Activated CD4-positive, alpha-beta T cell treated with anti-CD3 and anti-CD28 coated beads for 36 hours (primary cell): ENCODE measurements around the gene ZNF682. TPM values are rescaled to one million over a fixed set of nuclear protein-coding genes. Genes with fewer than 3 reads are reported as not detected.
"Not testable (repeated sequence)": the region's sequence is repeated elsewhere in the genome, so short reads cannot be mapped to it uniquely, and the experiment has no call there.

Source experiments
- ATAC-seq: fragments of 200-7000 bp; cut with Tn5 transposase; one replicate; pipeline ENCODE4 v1.10.0; 2021; ENCODE audit warnings: mild to moderate bottlenecking, moderate library complexity
- CTCF ChIA-PET: fragments of 350-600 bp; sonication (Branson Sonifier 250); formaldehyde crosslinking; loops from one replicate; lab custom pipeline; 2021; ENCODE audit warnings: antibody characterized with exemption; lab: Charles Lee
- POLR2A ChIA-PET: fragments of 350-600 bp; sonication (Branson Sonifier 250); formaldehyde crosslinking; loops from one replicate; lab custom pipeline; 2021; ENCODE audit warnings: antibody characterized with exemption, inconsistent platforms; lab: Charles Lee
- DNase-seq: peaks from one replicate; pipeline ENCODE4 v3.0.0-alpha.2; 2020
- H3K27ac Mint-ChIP-seq: one replicate; pipeline ENCODE4 v1.8.0; 2021; ENCODE audit warnings: mixed read lengths
- H3K27me3 Mint-ChIP-seq: one replicate; pipeline ENCODE4 v1.8.0; 2021; ENCODE audit warnings: mixed read lengths
- H3K36me3 Mint-ChIP-seq: one replicate; pipeline ENCODE4 v1.8.0; 2021; ENCODE audit warnings: low read depth, mixed read lengths
- H3K4me1 Mint-ChIP-seq: one replicate; pipeline ENCODE4 v1.8.0; 2021; ENCODE audit warnings: mixed read lengths
- H3K4me3 Mint-ChIP-seq: one replicate; pipeline ENCODE4 v1.8.0; 2021; ENCODE audit warnings: mild to moderate bottlenecking, moderate library complexity, mixed read lengths
- H3K9me3 Mint-ChIP-seq: one replicate; pipeline ENCODE4 v1.8.0; 2021; ENCODE audit warnings: low read depth, mixed read lengths
- intact Hi-C, 2 experiments: fragments of 100-400 bp; cut with DNase I in 1 of 2; cut with micrococcal nuclease in 1 of 2; formaldehyde crosslinking; loops; one replicate each; pipeline versions ENCODE4 v1.14.2 to v1.15.1; 2022 to 2024; cut with DNase I, micrococcal nuclease
- total RNA-seq, 2 experiments: library from RNA; stranded (reverse); gene quantifications; one replicate each; pipeline ENCODE4 v1.2.3, GENCODE V29; 2021

The ZNF682 gene
- 1 to 10 TPM; 6.0 to 7.5 TPM for total RNA-seq

DNA sequence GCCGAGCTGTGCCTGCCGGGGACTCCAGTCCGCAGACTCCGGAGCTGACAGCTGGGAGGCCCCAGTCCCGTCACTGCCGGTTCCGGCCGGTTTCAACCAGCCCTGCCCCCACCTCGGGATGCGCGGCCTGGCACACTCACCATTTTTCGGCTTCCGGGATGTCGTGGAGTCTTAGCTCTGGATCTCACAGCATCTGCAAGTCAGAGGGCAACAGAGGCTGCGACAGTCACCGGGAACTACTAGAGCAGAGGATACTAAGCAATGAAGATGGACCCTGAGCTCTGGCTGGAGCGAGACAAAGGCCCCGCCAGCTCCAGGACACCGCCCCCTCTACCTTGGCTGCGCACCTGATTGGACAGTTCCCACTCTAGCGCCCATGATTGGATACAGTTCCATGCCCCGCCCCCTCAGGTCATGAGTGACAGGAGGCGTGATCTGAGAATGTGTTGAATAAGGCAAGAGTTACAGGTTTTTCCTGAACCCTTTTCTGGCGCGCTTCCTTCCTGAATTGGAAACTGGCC lies at the start of gene ZNF682:
ZNF682 (minus strand) TSS at position 303 of the 521 bp plus-strand sequence; CDS start at position 143, 160 bp downstream.
- peak; percentile 98 for DNase-seq
- peak within 1 kb of the TSS; percentile 94 for H3K27ac Mint-ChIP-seq
- peak within 1 kb of the TSS; percentile 94 for H3K4me3 Mint-ChIP-seq
- POLR2A ChIA-PET = interaction anchor here (0.6 to 1.7 kb wide), 7 partner anchors 13 to 885 kb away, joined by 3 to 16 read pairs (median 7); partner anchors contain the start of genes ZNF253 and ZNF90
- peaks cover 5% of the 10 kb centered on the region for H3K27me3 Mint-ChIP-seq
- H3K4me1 Mint-ChIP-seq = peaks cover 16% of the 10 kb centered on the region
- CTCF ChIA-PET = interaction anchor here (0.5 to 1.7 kb wide), 6 partner anchors 13 to 389 kb away, joined by 3 to 5 read pairs (median 3); no protein-coding TSS in a partner anchor
- peak; percentile 100 for ATAC-seq
- no peaks in the 10 kb centered on the region for H3K9me3 Mint-ChIP-seq
- H3K36me3 Mint-ChIP-seq = peaks cover 3% of the 10 kb centered on the region
- intact Hi-C loops = loop anchor here (1.0 to 10.0 kb wide), 12 partner anchors 13 to 1466 kb away; partner anchors contain the start of genes ZNF90 (in 2 of the 2), ZNF253 (in 1 of the 2), ZNF429 (in 1 of the 2) and ZNF430 (in 1 of the 2)

DNA sequence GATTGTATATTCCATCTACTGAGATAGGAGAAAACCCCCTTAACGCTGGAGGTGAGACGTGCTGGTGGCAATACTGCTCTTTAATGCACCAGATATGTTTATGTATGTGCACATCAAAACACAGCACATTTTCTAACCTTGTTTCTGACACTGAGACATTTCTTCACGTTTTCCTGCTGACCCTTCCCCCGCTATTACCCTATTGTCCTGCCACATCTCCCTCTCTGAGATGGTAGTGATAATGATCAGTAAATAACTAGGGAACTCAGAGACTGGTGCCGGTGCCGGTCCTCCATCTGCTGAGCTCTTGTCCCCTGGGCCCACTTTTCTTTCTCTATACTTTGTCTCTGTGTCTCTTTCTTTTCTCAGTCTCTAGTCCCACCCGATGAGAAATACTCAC lies 43.6 kb upstream of the ZNF682 start:
- H3K4me1 Mint-ChIP-seq, H3K4me3 Mint-ChIP-seq, CTCF ChIA-PET, intact Hi-C loops, H3K9me3 Mint-ChIP-seq, DNase-seq, POLR2A ChIA-PET, H3K27me3 Mint-ChIP-seq, H3K27ac Mint-ChIP-seq, ATAC-seq: not testable (repeated sequence)
- peaks cover 54% of the 10 kb centered on the region for H3K36me3 Mint-ChIP-seq

DNA sequence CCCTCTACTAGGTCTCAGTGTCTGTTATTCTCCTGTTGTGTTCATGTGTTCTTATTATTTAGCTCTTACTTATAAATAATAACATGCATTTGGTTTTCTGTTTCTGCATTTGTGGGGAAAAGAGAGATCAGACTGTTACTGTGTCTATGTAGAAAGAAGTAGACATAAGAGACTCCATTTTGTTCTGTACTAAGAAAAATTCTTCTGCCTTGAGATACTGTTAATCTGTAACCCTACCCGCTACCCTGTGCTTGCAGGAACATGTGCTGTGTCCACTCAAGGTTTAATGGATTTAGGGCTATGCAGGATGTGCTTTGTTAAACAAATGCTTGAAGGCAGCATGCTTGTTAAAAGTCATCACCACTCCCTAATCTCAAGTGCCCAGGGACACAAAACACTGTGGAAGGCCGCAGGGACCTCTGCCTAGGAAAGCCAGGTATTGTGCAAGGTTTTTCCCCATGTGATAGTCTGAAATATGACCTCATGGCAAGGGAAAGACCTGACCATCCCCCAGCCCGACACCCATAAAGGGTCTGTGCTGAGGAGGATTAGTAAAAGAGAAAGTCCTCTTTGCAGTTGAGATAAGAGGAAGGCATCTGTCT lies 43.0 kb upstream of the ZNF682 start:
- POLR2A ChIA-PET, CTCF ChIA-PET, H3K27me3 Mint-ChIP-seq: not testable (repeated sequence)

DNA sequence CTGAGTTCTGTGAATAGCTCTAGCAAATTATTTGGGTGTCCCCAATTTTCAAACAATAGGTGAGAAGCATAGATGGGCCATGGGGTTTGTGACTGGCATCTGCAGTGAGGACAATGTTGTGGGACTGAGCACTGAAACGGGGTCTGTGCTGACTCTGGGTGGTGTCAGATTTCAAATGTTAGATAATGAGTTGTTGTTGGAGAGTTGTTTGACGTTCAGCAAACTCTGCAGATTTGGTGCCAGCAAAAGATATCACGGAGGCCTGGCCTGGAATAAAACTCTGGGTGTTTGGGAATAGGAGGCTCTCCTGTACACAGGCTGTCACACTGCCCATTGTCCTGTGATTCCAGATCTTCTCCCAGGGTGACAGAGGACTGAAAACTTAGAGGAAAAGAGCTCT lies 41.4 kb upstream of the ZNF682 start:
- H3K36me3 Mint-ChIP-seq = peaks cover 42% of the 10 kb centered on the region
- H3K4me1 Mint-ChIP-seq = peaks cover 11% of the 10 kb centered on the region
- POLR2A ChIA-PET = no interaction called here
- H3K27ac Mint-ChIP-seq = no peak overlapping the region
- no peaks in the 10 kb centered on the region for H3K9me3 Mint-ChIP-seq
- intact Hi-C loops = no loop called here
- no peaks in the 10 kb centered on the region for H3K27me3 Mint-ChIP-seq
- no peak for ATAC-seq
- CTCF ChIA-PET = no interaction called here
- no peak overlapping the region for H3K4me3 Mint-ChIP-seq
- DNase-seq = no peak

More for the DNA sequence above, 43.0 kb upstream of the ZNF682 start:
- ATAC-seq, H3K27ac Mint-ChIP-seq, DNase-seq, intact Hi-C loops, H3K4me3 Mint-ChIP-seq, H3K9me3 Mint-ChIP-seq: not testable (repeated sequence)
- Mint-ChIP-seq H3K4me1 (peaks cover 11% of the 10 kb centered on the region), H3K36me3 (peaks cover 49% of the 10 kb centered on the region)

DNA sequence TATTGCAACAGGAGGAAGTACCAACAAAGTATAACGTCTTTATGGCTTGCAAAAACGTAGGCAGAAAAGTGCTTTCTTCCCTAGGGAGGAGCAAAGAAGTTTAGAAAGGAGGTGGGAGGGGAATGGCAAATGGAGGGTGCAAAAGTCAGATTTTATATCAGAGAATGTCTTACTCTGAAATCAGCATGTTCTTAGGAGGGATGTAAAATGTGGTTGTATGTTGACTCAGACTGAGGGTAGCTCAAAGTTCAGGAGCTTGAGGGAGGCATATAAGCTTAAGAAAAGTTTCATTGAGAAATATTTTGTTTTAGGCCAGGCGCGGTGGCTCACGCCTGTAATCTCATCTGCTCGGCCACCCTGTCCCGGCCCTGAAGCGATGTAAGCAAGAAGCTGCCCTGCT lies 40.2 kb upstream of the ZNF682 start:
- ChIA-PET POLR2A (interaction anchor here (0.6 to 0.8 kb wide), 2 partner anchors 87 to 227 kb away, joined by 3 to 4 read pairs; partner anchors contain the start of gene ZNF486), CTCF (interaction anchor here (0.5 kb wide), 1 partner anchor 584 kb away, joined by 4 read pairs; no protein-coding TSS in a partner anchor)
- no peak for DNase-seq
- H3K36me3 Mint-ChIP-seq = peaks cover 42% of the 10 kb centered on the region
- H3K27me3 Mint-ChIP-seq = no peaks in the 10 kb centered on the region
- no peak for ATAC-seq
- H3K4me1 Mint-ChIP-seq = peaks cover 11% of the 10 kb centered on the region
- H3K4me3 Mint-ChIP-seq = peak overlapping the region; percentile 54
- no peaks in the 10 kb centered on the region for H3K9me3 Mint-ChIP-seq
- intact Hi-C loops = loop anchor here (2.0 to 5.0 kb wide), 3 partner anchors 42 to 1758 kb away; partner anchors contain the start of genes ZNF43 (in 1 of the 2), ZNF486 (in 1 of the 2) and ZNF682 (in 1 of the 2)
- peak overlapping the region; percentile 9 for H3K27ac Mint-ChIP-seq

DNA sequence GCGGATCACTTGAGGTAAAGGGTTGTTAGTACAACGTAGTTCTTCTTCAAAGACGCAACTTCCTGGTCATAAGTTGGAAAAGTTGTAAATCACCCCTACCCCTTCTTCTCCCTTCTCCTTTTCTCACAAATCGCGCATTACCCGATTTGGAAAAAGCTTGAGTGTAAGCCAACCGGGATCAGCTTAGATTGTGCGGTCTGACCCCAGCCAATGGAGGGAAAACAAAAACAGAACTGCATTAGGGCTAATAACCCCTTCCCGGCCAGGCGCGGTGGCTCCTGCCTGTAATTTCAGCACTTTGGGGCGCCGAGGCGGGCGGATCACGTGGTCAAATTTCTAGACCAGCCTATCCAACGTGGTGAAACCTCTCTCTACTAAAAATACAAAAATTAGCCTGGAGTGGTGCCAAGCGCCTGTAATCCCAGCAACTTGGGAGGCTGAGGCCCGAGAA lies 39.3 kb upstream of the ZNF682 start:
- peak overlapping the region; percentile 73 for H3K27ac Mint-ChIP-seq
- H3K27me3 Mint-ChIP-seq = no peaks in the 10 kb centered on the region
- intact Hi-C loops = loop anchor here (2.0 to 5.0 kb wide), 3 partner anchors 41 to 1759 kb away; partner anchors contain the start of genes ZNF43 (in 1 of the 2), ZNF486 (in 1 of the 2) and ZNF682 (in 1 of the 2)
- no peaks in the 10 kb centered on the region for H3K9me3 Mint-ChIP-seq
- H3K4me3 Mint-ChIP-seq = peak overlapping the region; percentile 97
- H3K36me3 Mint-ChIP-seq = peaks cover 39% of the 10 kb centered on the region
- POLR2A ChIA-PET = interaction anchor here (1.4 kb wide), 2 partner anchors 27 to 40 kb away, joined by 4 to 11 read pairs; partner anchors contain the start of gene ZNF682
- ATAC-seq (no peak), DNase-seq (peak; percentile 65)
- CTCF ChIA-PET = interaction anchor here (1.0 to 1.8 kb wide), 3 partner anchors 8 to 80 kb away, joined by 4 to 9 read pairs (median 6); no protein-coding TSS in a partner anchor
- H3K4me1 Mint-ChIP-seq = peaks cover 11% of the 10 kb centered on the region

DNA sequence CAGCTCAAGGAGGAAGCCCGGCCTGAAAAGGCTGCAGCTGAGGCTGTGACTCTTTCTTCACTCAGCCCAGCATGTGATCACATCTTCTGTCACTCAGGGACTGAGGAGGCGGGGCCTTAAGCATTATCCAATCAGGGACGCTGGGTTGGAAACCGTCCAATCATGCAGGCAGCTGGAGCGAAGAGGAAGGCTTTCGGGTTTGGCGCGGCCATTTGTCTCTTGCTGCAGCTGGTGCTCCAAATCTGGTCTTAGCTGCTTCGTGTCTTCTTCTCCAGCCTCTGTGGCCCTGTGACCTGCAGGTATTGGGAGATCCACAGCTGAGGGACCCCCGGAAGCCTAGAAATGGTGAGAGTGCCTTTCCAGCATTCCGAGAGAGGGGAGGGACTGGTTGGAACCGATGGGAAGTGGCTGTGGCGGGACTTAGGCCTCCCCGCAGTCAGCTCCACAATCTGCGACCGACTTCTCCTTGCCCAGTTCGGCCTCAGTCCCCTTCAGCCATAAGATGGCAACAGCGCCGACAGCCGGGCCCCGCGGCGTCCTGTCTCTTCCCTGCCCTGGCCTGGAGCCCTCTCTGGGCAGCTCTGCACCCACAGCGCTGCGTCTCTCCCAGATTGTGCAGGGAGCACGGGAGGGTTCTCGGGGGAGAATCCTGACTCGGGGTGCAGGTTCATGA lies 38.6 kb upstream of the ZNF682 start, which contains the start of gene ZNF90:
ZNF90 (plus strand) TSS at position 210 of the 673 bp plus-strand sequence; CDS start at position 343, 133 bp downstream.
- Mint-ChIP-seq H3K4me1 (peaks cover 11% of the 10 kb centered on the region), H3K36me3 (peaks cover 32% of the 10 kb centered on the region), H3K27me3 (no peaks in the 10 kb centered on the region), H3K9me3 (no peaks in the 10 kb centered on the region), H3K4me3 (peak within 1 kb of the TSS; percentile 97), H3K27ac (peak within 1 kb of the TSS; percentile 73)
- DNase-seq = peak; percentile 96
- peak; percentile 100 for ATAC-seq
- CTCF ChIA-PET = interaction anchor here (1.0 to 1.8 kb wide), 3 partner anchors 9 to 80 kb away, joined by 4 to 9 read pairs (median 6); no protein-coding TSS in a partner anchor
- intact Hi-C loops = loop anchor here (1.0 to 5.0 kb wide), 8 partner anchors 26 to 1759 kb away; partner anchors contain the start of genes ZNF682 (in 2 of the 2), ZNF101 (in 1 of the 2), ZNF14 (in 1 of the 2) and ZNF43 (in 1 of the 2)
- POLR2A ChIA-PET = interaction anchor here (0.7 to 1.4 kb wide), 5 partner anchors 26 to 212 kb away, joined by 3 to 11 read pairs (median 4); partner anchors contain the start of genes ZNF253, ZNF486 and ZNF682

DNA sequence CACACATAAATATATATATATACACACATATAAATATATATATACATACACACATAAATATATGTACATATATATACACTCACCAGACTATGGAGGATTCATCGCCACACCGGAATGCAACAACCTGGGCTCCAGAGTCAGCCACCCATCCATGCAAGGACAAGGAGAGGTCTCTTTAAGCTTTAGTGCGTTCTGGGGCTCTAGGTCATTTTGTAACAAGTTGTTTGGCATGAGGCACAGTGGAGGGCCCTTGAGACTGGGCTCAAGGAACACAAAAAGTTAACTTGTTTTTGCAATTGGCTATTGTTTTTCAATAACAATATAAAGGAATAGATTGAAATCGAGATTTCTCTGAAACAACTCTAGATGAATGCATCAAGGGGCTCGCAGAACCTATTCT lies 33.6 kb upstream of the ZNF682 start:
- ChIA-PET CTCF (no interaction called here), POLR2A (no interaction called here)
- Mint-ChIP-seq H3K4me1 (peaks cover 2% of the 10 kb centered on the region), H3K9me3 (peaks cover 3% of the 10 kb centered on the region), H3K36me3 (peaks cover 2% of the 10 kb centered on the region), H3K27ac (no peak overlapping the region), H3K4me3 (no peak overlapping the region), H3K27me3 (peaks cover 11% of the 10 kb centered on the region)
- intact Hi-C loops = no loop called here
- DNase-seq (no peak), ATAC-seq (no peak)

DNA sequence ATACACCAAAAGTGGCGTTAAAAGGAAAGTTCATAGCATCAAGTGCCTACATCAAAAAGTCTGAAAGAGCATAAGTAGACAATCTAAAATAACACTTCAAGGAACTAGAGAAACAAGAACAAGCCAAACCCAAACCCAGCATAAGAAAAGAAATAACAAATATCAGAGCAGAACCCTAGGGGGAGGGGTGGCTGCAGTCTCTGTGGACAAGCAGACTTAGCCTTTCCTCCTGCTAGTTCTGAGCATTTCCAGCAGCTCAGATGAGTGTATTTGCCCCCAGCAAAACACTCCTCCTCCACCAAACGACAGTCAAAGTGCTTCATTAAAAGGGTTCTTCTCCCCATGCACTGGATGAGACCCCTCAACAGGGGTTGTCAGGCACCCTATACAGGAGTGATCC lies 31.4 kb upstream of the ZNF682 start:
- Mint-ChIP-seq H3K36me3 (peaks cover 2% of the 10 kb centered on the region), H3K4me3 (no peak overlapping the region), H3K9me3 (peaks cover 6% of the 10 kb centered on the region), H3K27ac (no peak overlapping the region), H3K4me1 (no peaks in the 10 kb centered on the region), H3K27me3 (peaks cover 20% of the 10 kb centered on the region)
- POLR2A ChIA-PET = interaction anchor here (0.6 kb wide), 1 partner anchor 354 kb away, joined by 3 read pairs; no protein-coding TSS in a partner anchor
- no peak for DNase-seq
- intact Hi-C loops = no loop called here
- no peak for ATAC-seq
- CTCF ChIA-PET = no interaction called here

DNA sequence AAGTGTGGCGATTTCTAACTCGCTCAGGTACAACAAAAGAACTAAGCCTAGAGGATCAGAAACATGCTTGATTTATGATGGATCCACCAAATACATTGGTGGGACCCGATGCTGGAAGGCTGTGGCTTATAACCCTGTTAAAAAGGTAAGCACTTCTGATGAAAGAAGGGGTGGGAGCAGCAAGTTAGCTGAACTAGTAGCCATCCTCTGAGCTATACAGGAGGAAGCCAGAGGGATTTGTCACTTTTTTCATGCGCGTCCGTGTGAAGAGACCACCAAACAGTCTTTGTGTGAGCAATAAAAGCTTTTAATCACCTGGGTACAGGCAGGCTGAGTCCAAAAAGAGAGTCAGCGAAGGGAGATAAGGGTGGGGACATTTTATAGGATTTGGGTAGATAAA lies 29.3 kb upstream of the ZNF682 start:
- ATAC-seq, H3K36me3 Mint-ChIP-seq, H3K4me3 Mint-ChIP-seq, DNase-seq, intact Hi-C loops, CTCF ChIA-PET, H3K9me3 Mint-ChIP-seq, H3K4me1 Mint-ChIP-seq, H3K27ac Mint-ChIP-seq: not testable (repeated sequence)
- POLR2A ChIA-PET = interaction anchor here (0.6 kb wide), 1 partner anchor 795 kb away, joined by 3 read pairs; no protein-coding TSS in a partner anchor
- peaks cover 20% of the 10 kb centered on the region for H3K27me3 Mint-ChIP-seq
